ENCODE measurements around the gene INO80E. TPM values are rescaled to one million over a fixed set of nuclear protein-coding genes. Genes with fewer than 3 reads are reported as not detected.
A peak's percentile ranks its signal among the peaks of the same experiment; 100 is the strongest.

Gene INO80E
- total and polyA plus RNA-seq, 2 of the 8 experiments (the other 6 are each of a cell fraction or from before 2014, with no cell fraction given): 43.0 to 91.2 TPM

DNA sequence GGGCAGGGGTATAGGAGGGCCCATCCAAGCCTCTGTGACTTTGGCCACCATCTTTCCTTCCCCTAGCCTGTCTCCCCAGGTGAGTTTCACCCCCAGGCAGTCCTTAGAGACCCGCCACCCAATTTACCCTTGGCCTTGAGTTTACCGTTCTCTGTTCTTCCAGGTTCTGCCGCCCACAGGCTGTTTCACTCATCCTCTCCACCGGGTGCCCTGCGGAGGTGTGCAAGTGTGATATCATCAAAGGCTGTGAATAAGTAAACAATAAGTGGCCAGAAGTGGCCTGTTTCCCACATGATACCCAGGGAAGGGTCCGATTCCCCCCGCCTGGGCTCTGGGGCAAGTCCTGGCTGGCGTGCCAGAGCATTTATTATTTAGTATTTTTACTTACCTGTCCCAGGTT is 50.1 kb downstream of the INO80E start:
- Histone ChIP-seq H2BK15ac (ENCODE audit: low read length) (no peak overlapping the region), H3K9ac (replicated peaks in 1 of 4; ENCODE audit: extremely low read depth in 1 of 4, low read depth in 3 of 4, low read length in 3 of 4) (no peak overlapping the region), H3K23me2 (ENCODE audit: low read depth, low read length) (peaks cover 6% of the 10 kb centered on the region; the same call in 1 of the 2 replicates), H2AFZ (ENCODE audit: low read length) (no peak overlapping the region), H3K79me2 (ENCODE audit: control insufficient read depth in 1 of 2, insufficient read depth in 2 of 2, low read length in 2 of 2) (no peaks in the 10 kb centered on the region), H4K5ac (ENCODE audit: insufficient read length, low read depth, low read length) (no peak overlapping the region), H2BK20ac (ENCODE audit: low read length) (no peak overlapping the region), H3K4me2 (ENCODE audit: insufficient read depth in 1 of 2, low read depth in 2 of 2, low read length in 2 of 2) (no peak overlapping the region), H4K91ac (replicated peaks; ENCODE audit: insufficient read length, low read length) (no peak overlapping the region), H2BK12ac (ENCODE audit: low read depth, low read length) (no peak overlapping the region), H3K4me1 (replicated peaks in 1 of 4; ENCODE audit: control insufficient read depth in 3 of 4, insufficient read depth in 4 of 4, low read length in 3 of 4) (no peaks in the 10 kb centered on the region), H3K79me1 (ENCODE audit: low read depth, low read length) (peaks cover 3% of the 10 kb centered on the region; the same call in 1 of the 2 replicates), H3K27ac (ENCODE audit: low read depth, low read length) (no peak overlapping the region), H3K18ac (ENCODE audit: extremely low read depth, low read length) (no peak overlapping the region), H3K4ac (replicated peaks; ENCODE audit: insufficient read length, low read depth, low read length) (no peak overlapping the region), H4K20me1 (replicated peaks in 1 of 2; ENCODE audit: control insufficient read depth in 1 of 2, insufficient read depth in 2 of 2, low read length in 2 of 2) (peaks cover 0 to 5% of the 10 kb centered on the region in 2 experiments), H3K56ac (replicated peaks; ENCODE audit: insufficient read length, low read depth, low read length) (no peak overlapping the region), H3K9me3 (ENCODE audit: insufficient read depth in 2 of 2, low read depth in 1 of 2, low read length in 1 of 2) (no peaks in the 10 kb centered on the region), H4K8ac (ENCODE audit: extremely low read depth, insufficient read depth, low read length) (peak overlapping the region; percentile 68), H3K14ac (ENCODE audit: insufficient read length) (no peak overlapping the region), H2AK5ac (ENCODE audit: low read depth, low read length) (no peak overlapping the region), H3K27me3 (replicated peaks in 1 of 4; ENCODE audit: control insufficient read depth in 3 of 4, extremely low read depth in 1 of 4, insufficient read depth in 3 of 4, low read length in 3 of 4) (peaks cover 0 to 6% (median 1%) of the 10 kb centered on the region in 4 experiments; a peak in 3 of 7 replicates), H3K23ac (ENCODE audit: insufficient read length) (no peak overlapping the region), H3K36me3 (ENCODE audit: control insufficient read depth in 2 of 4, insufficient read depth in 4 of 4, low read length in 3 of 4) (no peaks in the 10 kb centered on the region), H3K4me3 (ENCODE audit: extremely low read depth in 1 of 4, insufficient read depth in 2 of 4, low read depth in 3 of 4, low read length in 4 of 4) (no peak overlapping the region), H2BK5ac (ENCODE audit: low read depth, low read length) (no peak overlapping the region), H2BK120ac (replicated peaks; ENCODE audit: low read depth, low read length) (no peak overlapping the region)
- DNase-seq (ENCODE audit: low read depth in 1 of 2, low spot score in 2 of 2) (no peak), FAIRE-seq (no peak)
- no peak for TF ChIP-seq GTF2F1 (IDR thresholded peaks at IDR 0.05; ENCODE audit: borderline replicate concordance, low read depth, low read length)
- no peak for TF ChIP-seq KDM5A (IDR thresholded peaks at IDR 0.05; ENCODE audit: low read length)
- no peak for TF ChIP-seq SIN3A (conservative IDR thresholded peaks at IDR 0.05 in 1 of 2, IDR thresholded peaks at IDR 0.05 in 1 of 2; ENCODE audit: low read depth in 1 of 2, low read length in 2 of 2)
- 83% methylated on average over 8 of the region's 8 CpGs; no CpG with 5 or more reads in 1 of the 2 experiments for WGBS, 2 experiments (ENCODE audit: extremely low coverage in 1 of 2, insufficient coverage in 1 of 2, insufficient read length in 1 of 2, insufficient replicate concordance in 2 of 2, low coverage in 1 of 2, low lambda C conversion rate in 2 of 2, missing lambda C conversion rate in 1 of 2)
- ChIA-PET POLR2A (ENCODE audit: partially characterized antibody) (interaction anchor here (1.3 kb wide), 1 partner anchor 19 kb away, joined by 4 read pairs; the partner anchor contains the start of gene ALDOA), CTCF (ENCODE audit: partially characterized antibody) (interaction anchor here (1.7 kb wide), 1 partner anchor 9 kb away, joined by 6 read pairs; no protein-coding TSS in a partner anchor)
